GM12864 (cell line): ENCODE measurements around the gene LGALS3BP.
A peak's percentile ranks its signal among the peaks of the same experiment; 100 is the strongest.

Experiments
- DNase-seq: peaks from one replicate; pipeline ENCODE4 v3.0.0-alpha.2; 2011; ENCODE audit warnings: low read depth
- H3K4me3 ChIP-seq: 2 replicates; pipeline ENCODE4 v1.5.1; 2011; ENCODE audit warnings: mild to moderate bottlenecking, low read depth, low read length, control low read depth
- CTCF ChIP-seq: IDR thresholded peaks from 2 replicates; pipeline ENCODE4 v1.5.1; 2011; ENCODE audit warnings: low read depth, mild to moderate bottlenecking, moderate library complexity, low read length, control low read depth, inconsistent platforms; ENCODE audit errors: missing control alignments

The LGALS3BP gene

GRCh38 chr17:78986048-78986648 lies 6.4 kb upstream of the LGALS3BP start:
- no peak for DNase-seq
- peak; percentile 19 for TF ChIP-seq CTCF
- H3K4me3 ChIP-seq: no peak overlapping the region

GRCh38 chr17:78985395-78985794 lies 5.7 kb upstream of the LGALS3BP start:
- DNase-seq: no peak

GRCh38 chr17:78981010-78981888 lies 1.5 kb upstream of the LGALS3BP start:
- no peak for DNase-seq
- no peak overlapping the region for H3K4me3 ChIP-seq
- TF ChIP-seq CTCF: no peak

More at GRCh38 chr17:78985395-78985794, 5.7 kb upstream of the LGALS3BP start:
- no peak for TF ChIP-seq CTCF
- H3K4me3 ChIP-seq: no peak overlapping the region

- DNase-seq: no peak
- no peak overlapping the region for H3K4me3 ChIP-seq
- TF ChIP-seq CTCF: no peak
Measured at GRCh38 chr17:78980624-78980972, 875 bp upstream of the LGALS3BP start.

GRCh38 chr17:78977997-78978973 lies 1.4 kb downstream of the LGALS3BP start:
- no peak overlapping the region for H3K4me3 ChIP-seq
- DNase-seq: no peak
- no peak for TF ChIP-seq CTCF

- H3K4me3 ChIP-seq: no peak overlapping the region
- DNase-seq: no peak
- no peak for TF ChIP-seq CTCF
Measured at GRCh38 chr17:78977681-78977943, 2.1 kb downstream of the LGALS3BP start.
